ENCODE results near the gene DENND5A.

DENND5A gene

GRCh38 chr11:9265211-9266131 is at the start of gene DENND5A:
TSS of gene DENND5A (minus strand) at chr11:9265350. CDS start at chr11:9265069, 281 bp downstream.
- H3K36me3 ChIP-seq, result peaks cover 0 to 5% (median 0%) of the 10 kb centered on the region in 11 experiments; a peak in 4 of 22 replicates
- H3K27me3 ChIP-seq, result no peaks in the 10 kb centered on the region
- peak within 1 kb of the TSS; percentile 96 to 100 (median 99) for H3K9ac ChIP-seq
- H3K4me2 ChIP-seq, result peak within 1 kb of the TSS; percentile 74 to 95 (median 85)
- peaks cover 35 to 42% (median 36%) of the 10 kb centered on the region in 10 experiments for H3K4me1 ChIP-seq
- H3K27ac ChIP-seq, result peak within 1 kb of the TSS; percentile 93 to 100 (median 99)
- H4K20me1 ChIP-seq, result peaks cover 19 to 36% (median 28%) of the 10 kb centered on the region in 11 experiments
- peak within 1 kb of the TSS; percentile 86 to 99 (median 94) for H3K4me3 ChIP-seq
- no peak for TF ChIP-seq Cebpa-rat (IDR thresholded peaks at IDR 0.05)
- H3K9me3 ChIP-seq (replicated peaks in 1 of 11), result peaks cover 0 to 8% (median 0%) of the 10 kb centered on the region in 11 experiments; a peak in 5 of 22 replicates

- peak within 1 kb of the TSS; percentile 87 to 98 (median 92) for H3K27ac ChIP-seq
- H3K9ac ChIP-seq, result peak within 1 kb of the TSS; percentile 90 to 98 (median 96)
- 0 out of 22 replicates have a peak, but pooled peaks of 2 of the 11 experiments have one; percentile 13 to 47 for TF ChIP-seq Cebpa-rat (IDR thresholded peaks at IDR 0.05)
- H3K4me1 ChIP-seq, result peaks cover 18 to 34% (median 25%) of the 10 kb centered on the region in 10 experiments
- peak within 1 kb of the TSS; percentile 80 to 96 (median 86) for H3K4me2 ChIP-seq
- H3K27me3 ChIP-seq, result peaks cover 0 to 14% (median 7%) of the 10 kb centered on the region in 11 experiments; a peak in 10 of 22 replicates
- peak within 1 kb of the TSS; percentile 81 to 99 (median 96) for H3K4me3 ChIP-seq
- H3K36me3 ChIP-seq, result peaks cover 0 to 13% (median 6%) of the 10 kb centered on the region in 11 experiments; a peak in 10 of 22 replicates
- peaks cover 0 to 13% (median 3%) of the 10 kb centered on the region in 11 experiments; a peak in 4 of 22 replicates for H3K9me3 ChIP-seq (replicated peaks in 1 of 11)
- peaks cover 0 to 31% (median 10%) of the 10 kb centered on the region in 11 experiments; a peak in 11 of 22 replicates for H4K20me1 ChIP-seq
Measured at GRCh38 chr11:9314291-9315077, 49.3 kb upstream of the DENND5A start, which contains the start of gene TMEM41B. TSS of gene TMEM41B (minus strand) at chr11:9314593. CDS start at chr11:9314441, 152 bp downstream.

- H3K36me3 ChIP-seq, result peaks cover 0 to 17% (median 13%) of the 10 kb centered on the region in 11 experiments; a peak in 18 of 22 replicates
- peaks cover 0 to 20% (median 9%) of the 10 kb centered on the region in 11 experiments; a peak in 17 of 22 replicates for H3K9me3 ChIP-seq (replicated peaks in 1 of 11)
- H3K27me3 ChIP-seq, result peaks cover 0 to 10% (median 5%) of the 10 kb centered on the region in 11 experiments; a peak in 10 of 22 replicates
- peak overlapping the region; percentile 81 to 99 (median 96) for H3K4me3 ChIP-seq
- H3K4me2 ChIP-seq, result peak overlapping the region; percentile 76 to 96 (median 83)
- H3K27ac ChIP-seq, result peak overlapping the region; percentile 87 to 98 (median 92)
- TF ChIP-seq Cebpa-rat (IDR thresholded peaks at IDR 0.05), result no peak
- H3K9ac ChIP-seq, result peak overlapping the region; percentile 90 to 98 (median 96)
- peaks cover 0 to 31% (median 10%) of the 10 kb centered on the region in 11 experiments; a peak in 11 of 22 replicates for H4K20me1 ChIP-seq
- peaks cover 18 to 34% (median 25%) of the 10 kb centered on the region in 10 experiments for H3K4me1 ChIP-seq
Measured at GRCh38 chr11:9313648-9314290, 48.6 kb upstream of the DENND5A start.

- H3K4me3 ChIP-seq, result no peak overlapping the region
- TF ChIP-seq Cebpa-rat (IDR thresholded peaks at IDR 0.05), result no peak
- peaks cover 0 to 36% (median 18%) of the 10 kb centered on the region in 11 experiments; a peak in 18 of 22 replicates for H3K9me3 ChIP-seq (replicated peaks in 1 of 11)
- H3K36me3 ChIP-seq, result peaks cover 0 to 26% (median 21%) of the 10 kb centered on the region in 11 experiments; a peak in 19 of 22 replicates
- H3K27me3 ChIP-seq, result no peaks in the 10 kb centered on the region
- H3K27ac ChIP-seq, result no peak overlapping the region
- no peak overlapping the region for H3K9ac ChIP-seq
- H4K20me1 ChIP-seq, result peaks cover 0 to 33% (median 15%) of the 10 kb centered on the region in 11 experiments; a peak in 11 of 22 replicates
- H3K4me2 ChIP-seq, result 0 out of 22 replicates have a peak overlapping the region, but pooled peaks of 2 of the 11 experiments have one; percentile 5 to 12
- H3K4me1 ChIP-seq, result peaks cover 18 to 32% (median 23%) of the 10 kb centered on the region in 10 experiments
Measured at GRCh38 chr11:9310485-9311090, 45.4 kb upstream of the DENND5A start.

- peaks cover 11 to 27% (median 22%) of the 10 kb centered on the region in 11 experiments; a peak in 19 of 22 replicates for H3K36me3 ChIP-seq
- no peak overlapping the region for H3K4me2 ChIP-seq
- no peak for TF ChIP-seq Cebpa-rat (IDR thresholded peaks at IDR 0.05)
- no peak overlapping the region for H3K9ac ChIP-seq
- H3K4me1 ChIP-seq, result peaks cover 0 to 21% (median 0%) of the 10 kb centered on the region in 10 experiments; a peak in 9 of 20 replicates
- H4K20me1 ChIP-seq, result peaks cover 4 to 56% (median 18%) of the 10 kb centered on the region in 11 experiments; a peak in 10 of 22 replicates
- peaks cover 0 to 20% (median 14%) of the 10 kb centered on the region in 11 experiments; a peak in 18 of 22 replicates for H3K9me3 ChIP-seq (replicated peaks in 1 of 11)
- no peaks in the 10 kb centered on the region for H3K27me3 ChIP-seq
- H3K4me3 ChIP-seq, result no peak overlapping the region
- H3K27ac ChIP-seq, result no peak overlapping the region
Measured at GRCh38 chr11:9304178-9304577, 39.0 kb upstream of the DENND5A start.

GRCh38 chr11:9302448-9302847 is 37.3 kb upstream of the DENND5A start:
- no peak for TF ChIP-seq Cebpa-rat (IDR thresholded peaks at IDR 0.05)
- Histone ChIP-seq H3K27ac (no peak overlapping the region), H4K20me1 (peaks cover under 1 to 45% (median 12%) of the 10 kb centered on the region in 11 experiments; a peak in 10 of 22 replicates), H3K27me3 (no peaks in the 10 kb centered on the region), H3K9ac (no peak overlapping the region), H3K4me1 (peaks cover 0 to 21% (median 0%) of the 10 kb centered on the region in 10 experiments; a peak in 9 of 20 replicates), H3K4me3 (no peak overlapping the region), H3K36me3 (peaks cover 24 to 30% (median 26%) of the 10 kb centered on the region in 11 experiments), H3K9me3 (replicated peaks in 1 of 11) (peaks cover 0 to 3% (median 0%) of the 10 kb centered on the region in 11 experiments; a peak in 7 of 22 replicates), H3K4me2 (peak overlapping the region in 1 of 11 experiments; percentile 32; a peak in 1 of 22 replicates)

- Histone ChIP-seq H3K4me3 (no peak overlapping the region), H3K27ac (peak overlapping the region in 1 of 11 experiments; percentile 10; a peak in 1 of 22 replicates), H4K20me1 (peaks cover 4 to 52% (median 12%) of the 10 kb centered on the region in 11 experiments; a peak in 10 of 22 replicates), H3K4me2 (peak overlapping the region in 3 of 11 experiments; percentile 21 to 49 (median 32); a peak in 5 of 22 replicates), H3K4me1 (peaks cover 0 to 21% (median 0%) of the 10 kb centered on the region in 10 experiments; a peak in 9 of 20 replicates), H3K9me3 (replicated peaks in 1 of 11) (no peaks in the 10 kb centered on the region; a peak in 3 of 22 replicates), H3K27me3 (no peaks in the 10 kb centered on the region), H3K9ac (0 out of 22 replicates have a peak overlapping the region, but pooled peaks of 1 of the 11 experiments have one; percentile 16), H3K36me3 (peaks cover 30 to 37% (median 33%) of the 10 kb centered on the region in 11 experiments)
- no peak for TF ChIP-seq Cebpa-rat (IDR thresholded peaks at IDR 0.05)
Measured at GRCh38 chr11:9301720-9302119, 36.6 kb upstream of the DENND5A start.
